Choroid plexus epithelial cell (primary cell): ENCODE measurements around the gene DNASE1.

ENCODE experiments used
- DNase-seq: peaks from one replicate; pipeline ENCODE4 v3.0.0-alpha.2; 2010; ENCODE audit warnings: low read depth
- H3K4me3 ChIP-seq: 2 replicates; pipeline ENCODE4 v1.5.1; 2011; ENCODE audit warnings: low read depth, mild to moderate bottlenecking, control low read depth, low read length, moderate library complexity
- TF ChIP-seq, protein P1 (sequence below): conservative IDR thresholded peaks from 2 replicates; pipeline ENCODE4 v1.5.1; 2011; ENCODE audit warnings: low read depth, mild to moderate bottlenecking, control low read depth, inconsistent platforms, low read length, moderate library complexity

Gene DNASE1

DNA sequence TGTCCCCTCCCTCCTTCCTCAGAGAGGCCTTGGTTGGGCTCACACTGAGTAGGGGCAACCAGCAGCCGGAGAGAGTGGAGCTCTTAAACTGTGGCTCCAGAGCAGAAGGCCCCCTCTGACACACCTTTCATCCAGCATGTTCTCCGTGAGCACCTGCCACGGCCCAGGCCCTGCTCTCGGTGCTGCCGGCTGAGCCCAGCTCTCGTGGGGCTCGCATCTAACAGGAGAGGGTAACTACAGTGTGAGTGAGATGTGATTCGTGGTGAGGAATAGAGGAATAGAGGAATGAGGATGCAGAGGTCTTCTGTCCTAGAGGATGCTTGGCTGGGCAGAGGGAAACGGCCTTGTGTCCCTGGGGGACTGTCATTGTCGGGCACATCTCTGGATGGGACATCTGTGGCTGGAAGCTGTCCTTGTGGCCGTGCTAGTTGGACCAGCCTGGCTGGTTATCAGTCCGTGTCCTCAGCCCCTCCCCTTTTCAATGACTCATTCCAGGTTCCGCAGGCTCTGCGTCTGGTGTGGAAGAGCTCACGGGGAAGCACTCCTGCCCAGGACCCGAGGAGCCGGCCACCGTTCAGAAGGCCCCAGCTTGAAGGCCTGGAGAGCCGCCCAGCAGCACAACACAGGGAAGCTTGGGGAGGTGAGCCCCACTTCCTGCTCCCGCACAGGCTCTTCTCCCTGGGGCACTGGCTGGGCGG lies 11.9 kb upstream of the DNASE1 start:
- peak overlapping the region; percentile 8 for H3K4me3 ChIP-seq
- TF ChIP-seq, protein P1, sequence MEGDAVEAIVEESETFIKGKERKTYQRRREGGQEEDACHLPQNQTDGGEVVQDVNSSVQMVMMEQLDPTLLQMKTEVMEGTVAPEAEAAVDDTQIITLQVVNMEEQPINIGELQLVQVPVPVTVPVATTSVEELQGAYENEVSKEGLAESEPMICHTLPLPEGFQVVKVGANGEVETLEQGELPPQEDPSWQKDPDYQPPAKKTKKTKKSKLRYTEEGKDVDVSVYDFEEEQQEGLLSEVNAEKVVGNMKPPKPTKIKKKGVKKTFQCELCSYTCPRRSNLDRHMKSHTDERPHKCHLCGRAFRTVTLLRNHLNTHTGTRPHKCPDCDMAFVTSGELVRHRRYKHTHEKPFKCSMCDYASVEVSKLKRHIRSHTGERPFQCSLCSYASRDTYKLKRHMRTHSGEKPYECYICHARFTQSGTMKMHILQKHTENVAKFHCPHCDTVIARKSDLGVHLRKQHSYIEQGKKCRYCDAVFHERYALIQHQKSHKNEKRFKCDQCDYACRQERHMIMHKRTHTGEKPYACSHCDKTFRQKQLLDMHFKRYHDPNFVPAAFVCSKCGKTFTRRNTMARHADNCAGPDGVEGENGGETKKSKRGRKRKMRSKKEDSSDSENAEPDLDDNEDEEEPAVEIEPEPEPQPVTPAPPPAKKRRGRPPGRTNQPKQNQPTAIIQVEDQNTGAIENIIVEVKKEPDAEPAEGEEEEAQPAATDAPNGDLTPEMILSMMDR, result no peak
- DNase-seq, result peak; percentile 63

GRCh38 chr16:3643095-3643730 lies 11.3 kb upstream of the DNASE1 start:
- TF ChIP-seq, protein P1, result no peak
- DNase-seq, result no peak
- H3K4me3 ChIP-seq, result peak overlapping the region; percentile 8

- TF ChIP-seq, protein P1, result no peak
- no peak for DNase-seq
- H3K4me3 ChIP-seq, result no peak overlapping the region
These were observed 9.4 kb upstream of the DNASE1 start for GRCh38 chr16:3645108-3645503.

GRCh38 chr16:3645504-3646347 lies 8.8 kb upstream of the DNASE1 start:
- TF ChIP-seq, protein P1, result no peak
- peak; percentile 92 for DNase-seq
- H3K4me3 ChIP-seq, result no peak overlapping the region

- TF ChIP-seq, protein P1, result no peak
- peak; percentile 31 for DNase-seq
- H3K4me3 ChIP-seq, result no peak overlapping the region
These were observed 8.1 kb upstream of the DNASE1 start for GRCh38 chr16:3646348-3646920.

DNA sequence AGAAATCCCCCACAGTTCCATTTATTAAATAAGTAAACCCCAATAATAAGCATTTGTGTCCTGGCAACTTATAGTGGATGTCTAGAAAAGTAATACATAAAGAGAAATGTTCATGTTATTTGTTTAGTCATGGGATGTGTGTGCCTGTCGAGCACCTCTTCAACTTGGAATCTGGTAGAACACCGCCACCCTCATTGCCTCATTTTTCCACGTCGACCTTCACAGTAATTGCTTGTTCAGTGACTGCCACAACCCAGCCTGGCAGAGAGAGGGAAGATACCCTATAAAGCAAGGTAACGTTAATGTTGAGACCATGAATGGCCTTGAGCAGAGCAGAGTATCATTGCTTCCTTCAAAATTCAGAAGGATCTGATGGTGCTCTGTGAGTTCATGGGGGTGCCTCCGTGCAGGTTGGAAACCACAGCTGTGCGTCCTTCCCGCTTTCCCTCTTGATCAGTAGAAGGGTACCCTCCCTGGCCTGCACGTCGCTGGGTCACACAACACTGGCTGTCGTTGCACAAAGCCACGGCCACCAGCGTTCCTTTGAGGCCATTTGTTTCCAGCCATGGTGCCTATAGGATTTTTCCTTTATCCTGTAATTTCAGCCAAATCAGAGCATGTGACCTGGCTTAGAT lies 3.7 kb upstream of the DNASE1 start:
- DNase-seq, result no peak
- no peak overlapping the region for H3K4me3 ChIP-seq
- TF ChIP-seq, protein P1, result no peak
